Mesodermal cell (in vitro differentiated cells): ENCODE data around the gene CORO2A.
"Not testable (repeated sequence)": the region's sequence is repeated elsewhere in the genome, so short reads cannot be mapped to it uniquely, and the experiment has no call there.

ENCODE experiments used
- H3K27ac ChIP-seq: 2 replicates; pipeline ENCODE4 v1.7.0; 2013; ENCODE audit warnings: mild to moderate bottlenecking, low read depth, low read length, moderate library complexity; ENCODE audit not compliant: severe bottlenecking
- H3K36me3 ChIP-seq: 2 replicates; pipeline ENCODE4 v1.7.1; 2013; ENCODE audit warnings: mild to moderate bottlenecking, low read length, moderate library complexity; ENCODE audit not compliant: control insufficient read depth, insufficient read depth
- H3K4me1 ChIP-seq: one replicate; pipeline ENCODE4 v1.7.1; 2013; ENCODE audit warnings: mild to moderate bottlenecking, low read length; ENCODE audit not compliant: insufficient read depth, control insufficient read depth, poor library complexity, severe bottlenecking
- H3K4me3 ChIP-seq: 2 replicates; pipeline ENCODE4 v1.7.0; 2013; ENCODE audit warnings: low read length, control low read depth, mild to moderate bottlenecking; ENCODE audit not compliant: insufficient read depth, poor library complexity, severe bottlenecking; ENCODE audit errors: extremely low read depth
- H3K9me3 ChIP-seq: 2 replicates; pipeline ENCODE4 v1.7.1; 2013; ENCODE audit warnings: mild to moderate bottlenecking, low read length, moderate library complexity; ENCODE audit not compliant: control insufficient read depth
- WGBS, 2 experiments: methylation state at CpG; one replicate each; pipeline ENCODE4 v1.1.5; 2013; ENCODE audit warnings: missing lambda C conversion rate in 2 of 2; ENCODE audit not compliant: insufficient coverage in 2 of 2; 5-methylcytosine and 5-hydroxymethylcytosine counted together

Gene CORO2A

DNA sequence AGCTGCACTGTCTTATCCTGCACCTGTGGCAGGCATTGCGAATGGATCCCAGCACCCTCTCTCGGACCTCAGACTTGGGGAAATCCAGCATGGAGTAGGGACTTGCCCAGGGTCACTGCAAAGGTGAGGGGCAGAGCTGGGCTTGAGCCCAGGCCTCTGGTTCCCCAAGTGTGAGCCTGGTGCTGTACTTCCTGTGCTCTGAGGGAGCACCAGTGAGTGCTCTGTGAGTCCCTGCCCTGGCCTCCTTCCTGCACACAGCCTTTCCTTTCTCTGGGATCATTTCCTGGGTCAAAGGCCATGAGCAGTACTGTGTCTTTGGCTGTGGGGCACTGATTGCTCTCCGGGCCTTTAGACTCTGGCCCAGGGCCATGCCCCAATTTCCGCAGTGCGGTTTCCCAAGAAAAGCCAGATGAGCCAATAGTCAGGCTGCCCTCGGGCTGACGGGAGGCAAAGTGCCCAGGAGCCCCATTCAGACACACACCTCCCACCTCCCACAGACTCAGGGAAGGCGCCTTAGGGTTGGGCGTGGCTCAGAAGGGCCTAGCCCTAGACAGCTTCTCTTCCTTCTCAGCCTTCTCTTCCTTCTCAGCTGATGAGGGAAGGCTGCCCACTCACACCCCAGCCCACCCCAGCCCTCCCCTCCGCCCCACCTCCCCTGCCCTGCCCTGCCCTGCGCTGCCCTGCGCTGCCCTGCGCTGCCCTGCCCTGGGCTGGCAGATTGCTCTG, 50.1 kb downstream of the CORO2A start:
- no peak overlapping the region for H3K27ac ChIP-seq
- no peaks in the 10 kb centered on the region for H3K9me3 ChIP-seq
- 91 to 96% methylated on average over 7 to 12 of the region's 13 CpGs for WGBS, 2 experiments
- H3K4me1 ChIP-seq, result peaks cover 2% of the 10 kb centered on the region
- peaks cover 13% of the 10 kb centered on the region for H3K36me3 ChIP-seq
- H3K4me3 ChIP-seq, result no peak overlapping the region

DNA sequence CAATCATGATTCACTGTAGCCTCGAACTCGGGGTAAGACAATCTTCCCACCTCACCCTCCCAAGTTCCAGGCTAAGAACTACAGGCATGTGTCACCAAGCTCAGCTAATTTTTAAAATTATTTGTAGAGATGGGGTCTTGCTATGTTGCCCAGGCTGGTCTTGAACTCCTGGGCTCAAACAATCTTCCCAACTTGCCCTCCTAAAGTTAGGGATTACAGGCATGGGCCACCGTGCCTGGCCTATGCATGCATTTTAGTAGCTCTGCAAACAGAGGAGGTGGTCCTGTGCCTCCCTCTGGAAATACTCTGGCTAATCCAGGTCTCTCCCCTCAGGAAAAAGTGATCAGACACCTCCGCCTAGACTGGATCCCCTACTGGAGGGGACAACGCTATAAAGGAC, 51.9 kb downstream of the CORO2A start:
- Histone ChIP-seq H3K27ac (no peak overlapping the region), H3K4me3 (no peak overlapping the region)
- WGBS, 2 experiments, result 84 to 100% methylated on average over 1 to 4 of the region's 5 CpGs

DNA sequence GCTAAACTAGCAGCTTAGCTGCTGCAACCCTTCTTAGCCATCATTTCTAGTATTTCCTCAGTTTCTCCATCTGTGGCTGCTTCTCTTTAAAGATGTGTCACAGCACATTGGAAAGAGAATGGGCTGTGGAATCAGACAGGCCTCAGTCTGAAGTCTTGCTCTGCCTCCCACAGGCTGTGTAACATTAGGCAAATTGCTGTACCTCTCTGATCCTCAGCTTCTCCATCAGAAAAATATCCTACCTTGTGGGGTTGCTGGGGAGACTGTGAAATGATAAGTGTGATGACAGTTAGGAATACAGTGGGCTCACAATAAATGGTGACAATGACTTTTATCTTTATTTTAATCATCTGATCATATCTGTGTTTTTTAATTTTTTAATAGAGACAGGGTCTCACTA, 55.9 kb downstream of the CORO2A start:
- Histone ChIP-seq H3K36me3 (peaks cover 32% of the 10 kb centered on the region), H3K4me1 (no peaks in the 10 kb centered on the region), H3K9me3 (no peaks in the 10 kb centered on the region), H3K4me3 (no peak overlapping the region), H3K27ac (no peak overlapping the region)

More for the DNA sequence above, 51.9 kb downstream of the CORO2A start:
- no peaks in the 10 kb centered on the region for H3K4me1 ChIP-seq
- no peaks in the 10 kb centered on the region for H3K9me3 ChIP-seq
- H3K36me3 ChIP-seq, result peaks cover 29% of the 10 kb centered on the region

DNA sequence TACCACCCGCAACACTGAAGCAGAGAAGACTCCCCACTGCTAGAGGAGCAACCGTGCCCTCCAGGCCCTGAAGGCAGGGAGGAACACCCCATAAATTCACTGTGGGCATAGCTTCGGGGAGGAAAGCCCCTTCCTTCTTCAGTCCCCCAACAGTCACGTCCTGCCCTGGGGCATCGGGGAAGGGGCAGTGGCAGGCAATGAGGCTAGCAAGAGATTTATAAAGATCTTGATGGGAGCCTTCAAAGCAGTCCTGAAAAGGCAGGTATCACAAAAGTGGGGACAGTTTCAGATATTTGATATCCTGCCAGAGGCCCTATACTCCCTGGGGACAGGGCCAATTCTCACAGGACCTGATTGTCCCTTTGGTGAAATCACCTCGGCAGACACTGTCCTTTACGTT, 56.5 kb downstream of the CORO2A start:
- Histone ChIP-seq H3K4me3 (no peak overlapping the region), H3K4me1 (no peaks in the 10 kb centered on the region), H3K27ac (no peak overlapping the region), H3K36me3 (peaks cover 32% of the 10 kb centered on the region), H3K9me3 (no peaks in the 10 kb centered on the region)
- 81 to 88% methylated on average over 4 to 7 of the region's 7 CpGs for WGBS, 2 experiments

GRCh38 chr9:98135558-98135934, 56.9 kb downstream of the CORO2A start:
- Histone ChIP-seq H3K36me3 (peaks cover 32% of the 10 kb centered on the region), H3K9me3 (no peaks in the 10 kb centered on the region), H3K4me3 (no peak overlapping the region), H3K4me1 (no peaks in the 10 kb centered on the region), H3K27ac (no peak overlapping the region)
- 83 to 93% methylated on average over 1 to 4 of the region's 4 CpGs for WGBS, 2 experiments

DNA sequence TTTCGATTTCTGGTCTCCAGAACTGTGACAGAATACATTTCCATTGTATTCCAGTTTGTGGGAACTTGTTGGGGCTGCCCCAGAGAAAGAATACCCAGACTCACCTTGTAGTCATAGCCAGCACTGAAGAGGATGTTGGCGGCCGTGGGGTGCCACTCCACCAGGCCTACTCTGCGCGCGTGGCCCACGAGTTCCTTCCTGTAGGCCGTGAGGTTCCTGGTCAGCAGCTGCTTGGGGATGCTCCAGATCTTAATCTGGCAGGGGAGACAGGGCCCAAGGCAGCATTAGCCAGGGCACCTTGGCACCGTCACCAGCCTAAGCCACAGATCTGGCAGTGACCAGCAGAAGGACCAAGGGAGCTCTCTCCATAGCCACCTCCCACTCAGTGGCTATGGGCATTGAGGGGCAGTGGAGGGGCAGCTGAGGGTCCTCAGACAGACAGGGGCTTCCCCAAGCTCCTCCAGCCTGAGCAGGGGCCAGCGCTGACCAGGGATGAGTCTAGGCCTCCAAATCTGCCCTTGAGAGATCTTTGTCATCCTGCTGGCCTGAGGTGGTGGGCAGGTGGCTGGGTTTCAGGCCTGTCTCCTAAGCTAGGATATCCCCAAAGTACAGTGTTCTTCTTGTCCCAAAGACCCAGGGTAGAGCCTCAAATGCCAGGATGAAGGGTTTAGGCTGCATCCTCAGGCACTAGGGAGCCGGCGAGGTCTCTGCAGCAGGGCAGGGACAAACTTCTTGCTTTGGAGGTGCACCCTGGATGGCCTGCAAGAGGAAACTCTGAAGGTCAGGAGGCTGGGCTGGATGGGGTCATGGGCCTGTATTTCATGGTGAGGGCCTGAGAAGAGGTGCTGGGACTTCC, 57.5 kb downstream of the CORO2A start:
- no peak overlapping the region for H3K4me3 ChIP-seq
- WGBS, 2 experiments, result 87 to 95% methylated on average over 12 of the region's 12 CpGs
- peaks cover 32% of the 10 kb centered on the region for H3K36me3 ChIP-seq
- no peak overlapping the region for H3K27ac ChIP-seq
- no peaks in the 10 kb centered on the region for H3K9me3 ChIP-seq
- no peaks in the 10 kb centered on the region for H3K4me1 ChIP-seq

DNA sequence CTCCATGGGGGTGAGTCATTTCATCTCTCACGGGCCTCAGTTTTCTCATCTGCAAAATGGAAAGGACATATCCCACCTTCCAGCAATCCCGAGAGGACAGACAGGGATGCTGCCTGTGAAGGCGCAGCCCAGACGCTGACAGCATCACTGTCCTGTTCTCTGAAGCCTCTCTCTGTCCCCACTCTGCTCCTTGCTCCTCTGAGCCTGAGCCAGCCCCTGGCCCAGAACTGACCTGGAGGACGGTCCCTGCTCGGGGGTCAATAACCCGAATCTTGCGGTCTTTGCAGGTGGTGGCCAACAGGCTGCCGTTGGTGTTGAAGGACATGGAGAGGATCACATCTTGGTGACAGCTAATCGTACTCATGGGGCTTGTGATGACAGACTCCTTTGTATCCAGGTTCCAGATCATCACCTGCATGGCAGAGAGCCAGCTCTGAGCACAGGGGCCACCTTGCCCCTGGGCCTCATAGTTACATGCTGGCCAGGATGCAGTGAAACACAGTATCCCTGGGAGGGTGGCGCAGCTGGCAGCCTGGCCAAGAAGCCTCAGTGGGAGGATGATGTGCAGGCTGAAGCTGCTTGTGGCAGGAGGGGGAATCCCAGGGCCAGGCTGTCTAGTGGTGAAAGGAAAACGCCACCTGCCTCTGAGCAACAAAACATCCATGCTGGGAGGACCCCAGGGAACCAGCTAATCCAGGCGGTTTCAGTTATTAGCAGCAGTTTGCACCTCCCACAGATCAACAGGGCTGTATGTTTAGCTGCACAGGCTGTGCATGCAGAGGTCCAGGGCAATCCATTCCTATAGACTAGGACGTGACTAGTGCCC, 59.4 kb downstream of the CORO2A start:
- peaks cover 6% of the 10 kb centered on the region for H3K4me1 ChIP-seq
- no peak overlapping the region for H3K27ac ChIP-seq
- peaks cover 38% of the 10 kb centered on the region for H3K36me3 ChIP-seq
- no peak overlapping the region for H3K4me3 ChIP-seq
- WGBS, 2 experiments, result 85% methylated on average over 13 to 14 of the region's 14 CpGs
- H3K9me3 ChIP-seq, result no peaks in the 10 kb centered on the region

- WGBS, 2 experiments, result 91 to 92% methylated on average over 8 to 9 of the region's 9 CpGs
- peaks cover 6% of the 10 kb centered on the region for H3K4me1 ChIP-seq
- H3K27ac ChIP-seq, result no peak overlapping the region
- H3K4me3 ChIP-seq, result no peak overlapping the region
- H3K36me3 ChIP-seq, result peaks cover 32% of the 10 kb centered on the region
- no peaks in the 10 kb centered on the region for H3K9me3 ChIP-seq
Measured at GRCh38 chr9:98132158-98132557, 60.3 kb downstream of the CORO2A start.

DNA sequence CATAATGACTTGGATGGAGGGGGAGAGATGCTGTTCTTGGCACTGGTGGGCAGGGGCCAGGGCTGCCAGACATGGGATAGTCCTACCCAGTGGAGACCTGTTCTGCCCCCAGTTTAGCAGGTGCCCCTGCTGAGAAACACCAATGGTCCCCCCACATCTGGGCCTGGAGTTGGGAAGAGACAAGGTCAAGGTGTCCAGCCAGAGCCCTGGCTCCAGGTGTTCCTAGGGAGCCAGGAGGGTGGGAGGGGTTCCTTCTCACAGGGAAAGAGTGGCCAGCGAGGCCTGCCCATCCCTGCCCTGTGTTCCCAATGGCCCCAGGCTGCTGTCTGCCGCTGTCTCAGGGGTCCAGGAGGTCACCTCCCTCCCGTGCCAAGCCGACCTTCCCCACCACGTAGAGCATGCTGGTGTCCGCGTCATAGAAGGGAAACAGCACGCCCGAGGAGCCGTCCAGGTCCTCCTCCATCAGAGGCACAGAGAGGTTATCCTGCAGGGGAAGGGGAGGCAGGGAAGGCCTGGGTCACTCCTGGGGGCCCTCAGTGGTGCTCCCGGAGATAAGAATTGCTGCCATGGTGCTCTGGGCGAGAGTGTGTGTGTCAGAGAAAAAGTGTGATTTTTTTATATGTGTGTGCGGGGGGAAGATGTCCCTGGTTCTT, 61.7 kb downstream of the CORO2A start:
- WGBS, 2 experiments, result 92 to 94% methylated on average over 10 to 13 of the region's 13 CpGs
- H3K4me3 ChIP-seq, result no peak overlapping the region

GRCh38 chr9:98130060-98130459, 62.4 kb downstream of the CORO2A start:
- not testable (repeated sequence) for H3K4me1 ChIP-seq, H3K27ac ChIP-seq, H3K9me3 ChIP-seq, H3K4me3 ChIP-seq
- H3K36me3 ChIP-seq, result peaks cover 28% of the 10 kb centered on the region
- 100% methylated on average over 4 of the region's 4 CpGs for WGBS, 2 experiments

More for the DNA sequence above, 61.7 kb downstream of the CORO2A start:
- Histone ChIP-seq H3K27ac (no peak overlapping the region), H3K4me1 (peaks cover 6% of the 10 kb centered on the region), H3K36me3 (peaks cover 30% of the 10 kb centered on the region), H3K9me3 (no peaks in the 10 kb centered on the region)
